ENCODE measurements around the gene BTBD19. TPM values are rescaled to one million over a fixed set of nuclear protein-coding genes. Genes with fewer than 3 reads are reported as not detected.

BTBD19 gene
- total RNA-seq, 1 donor from 2014 or later, result 22.2 TPM

- no peak overlapping the region for H3K4me3 Mint-ChIP-seq
- DNase-seq, result no peak
- intact Hi-C loops (cut with micrococcal nuclease), result no loop called here
- no peaks in the 10 kb centered on the region for H3K4me1 Mint-ChIP-seq
- no peak overlapping the region for H3K27ac Mint-ChIP-seq
- H3K9me3 Mint-ChIP-seq, result no peaks in the 10 kb centered on the region
- H3K27me3 Mint-ChIP-seq, result no peaks in the 10 kb centered on the region
- H3K36me3 Mint-ChIP-seq (ENCODE audit: low read depth), result peaks cover 31% of the 10 kb centered on the region
These were observed 47.4 kb downstream of the BTBD19 start for GRCh38 chr1:44855742-44856141.

- Mint-ChIP-seq H3K4me1 (no peaks in the 10 kb centered on the region), H3K4me3 (no peak overlapping the region), H3K27me3 (no peaks in the 10 kb centered on the region), H3K36me3 (ENCODE audit: low read depth) (peaks cover 27% of the 10 kb centered on the region), H3K9me3 (no peaks in the 10 kb centered on the region), H3K27ac (no peak overlapping the region)
- intact Hi-C loops (cut with micrococcal nuclease), result no loop called here
- no peak for DNase-seq
These were observed 49.1 kb downstream of the BTBD19 start for GRCh38 chr1:44857446-44857845.

GRCh38 chr1:44860331-44860730 lies 52.0 kb downstream of the BTBD19 start:
- intact Hi-C loops (cut with micrococcal nuclease), result no loop called here
- no peak for DNase-seq
- no peak overlapping the region for H3K27ac Mint-ChIP-seq
- H3K27me3 Mint-ChIP-seq, result no peaks in the 10 kb centered on the region
- peaks cover 19% of the 10 kb centered on the region for H3K36me3 Mint-ChIP-seq (ENCODE audit: low read depth)
- H3K4me3 Mint-ChIP-seq, result no peak overlapping the region
- no peaks in the 10 kb centered on the region for H3K9me3 Mint-ChIP-seq
- no peaks in the 10 kb centered on the region for H3K4me1 Mint-ChIP-seq

- H3K4me1 Mint-ChIP-seq, result no peaks in the 10 kb centered on the region
- H3K27ac Mint-ChIP-seq, result no peak overlapping the region
- DNase-seq, result no peak
- intact Hi-C loops (cut with micrococcal nuclease), result no loop called here
- peaks cover 16% of the 10 kb centered on the region for H3K36me3 Mint-ChIP-seq (ENCODE audit: low read depth)
- no peaks in the 10 kb centered on the region for H3K27me3 Mint-ChIP-seq
- H3K4me3 Mint-ChIP-seq, result no peak overlapping the region
- H3K9me3 Mint-ChIP-seq, result no peaks in the 10 kb centered on the region
These were observed 52.6 kb downstream of the BTBD19 start for GRCh38 chr1:44860891-44861425.

- no peaks in the 10 kb centered on the region for H3K4me1 Mint-ChIP-seq
These were observed 54.6 kb downstream of the BTBD19 start for GRCh38 chr1:44862829-44863401.

More at GRCh38 chr1:44862829-44863401, 54.6 kb downstream of the BTBD19 start:
- no peak for DNase-seq
- Mint-ChIP-seq H3K27me3 (no peaks in the 10 kb centered on the region), H3K27ac (no peak overlapping the region), H3K36me3 (ENCODE audit: low read depth) (peaks cover 13% of the 10 kb centered on the region), H3K4me3 (no peak overlapping the region), H3K9me3 (no peaks in the 10 kb centered on the region)
- intact Hi-C loops (cut with micrococcal nuclease), result no loop called here

Other genes starting within 250 kb of the BTBD19 start
- 4.5 and 5.1 TPM in 2 replicates for gene TMEM53, start 134.0 kb upstream of the BTBD19 start, total RNA-seq
- 133 and 137 TPM in 2 replicates for gene ARMH1, start 133.8 kb upstream of the BTBD19 start, total RNA-seq
- not detected in 2 replicates for gene RNU5D-1, start 77.4 kb upstream of the BTBD19 start, total RNA-seq
- 78.1 and 82.7 TPM in 2 replicates for gene KIF2C, start 68.7 kb upstream of the BTBD19 start, total RNA-seq
- gene RPS8, start 33.0 kb upstream of the BTBD19 start, total RNA-seq, result 2,376 and 2,377 TPM in 2 replicates
- 0.77 and 0.83 TPM in 2 replicates for gene BEST4, start 20.4 kb upstream of the BTBD19 start, total RNA-seq
- 190 and 205 TPM in 2 replicates for gene PLK3, start 8.1 kb upstream of the BTBD19 start, total RNA-seq
- 0.28 TPM in 1 of 2 replicates, not detected in the other for gene DYNLT4, start 1.2 kb upstream of the BTBD19 start, total RNA-seq
- gene PTCH2, start 34.7 kb downstream of the BTBD19 start, total RNA-seq, result 0.78 and 1.0 TPM in 2 replicates
- 58.9 and 60.8 TPM in 2 replicates for gene EIF2B3, start 178.1 kb downstream of the BTBD19 start, total RNA-seq
- gene HECTD3, start 202.8 kb downstream of the BTBD19 start, total RNA-seq, result 19.6 and 20.3 TPM in 2 replicates
- 96.0 and 97.7 TPM in 2 replicates for gene UROD, start 203.7 kb downstream of the BTBD19 start, total RNA-seq

All from activated CD4-positive, alpha-beta T cell treated with anti-CD3 and anti-CD28 coated beads, Interleukin-2, amount 10 ng/mL, durations not matched to agents 24 days and 14 days (primary cell).